Measurements from ENCODE around the gene ADSS1.

GRCh38 chr14:104704252-104704651 is 19.8 kb upstream of the ADSS1 start:
- TF ChIP-seq CTCF (IDR thresholded peaks at IDR 0.05), result no peak
- TF ChIP-seq EP300 (IDR thresholded peaks at IDR 0.05; ENCODE audit: low read depth), result no peak

All from transverse colon (tissue), 3 donors.